HG03442 (cell line): ENCODE data around the gene KRTCAP3.

ENCODE experiments used
- ATAC-seq: cut with Tn5 transposase; IDR thresholded peaks from one replicate; pipeline ENCODE4 v1.9.1; 2021; ENCODE audit warnings: mild to moderate bottlenecking, moderate library complexity; ENCODE audit not compliant: unreplicated experiment

The KRTCAP3 gene

DNA sequence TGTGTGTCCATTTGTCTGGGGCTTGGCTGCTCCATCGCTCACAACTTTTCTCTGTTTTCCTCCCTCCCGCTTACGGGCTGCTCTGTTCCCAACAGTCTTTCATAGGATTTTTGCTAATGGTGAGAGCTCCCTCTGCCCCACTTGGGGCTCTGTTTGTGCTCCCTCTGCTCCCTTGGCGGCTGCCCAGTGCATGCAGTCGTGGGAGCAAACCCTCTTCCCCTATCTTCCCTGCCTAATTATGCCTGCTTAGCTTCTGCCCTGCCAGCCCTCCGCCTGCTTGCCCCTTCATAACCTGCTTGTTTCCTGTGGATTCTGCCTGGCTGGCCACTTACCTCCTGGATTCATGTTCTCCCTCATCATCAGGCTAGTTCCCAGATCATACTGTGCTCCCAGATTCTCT is 6.6 kb upstream of the KRTCAP3 start:
- ATAC-seq = no peak

GRCh38 chr2:27441226-27441926 is 805 bp upstream of the KRTCAP3 start:
- ATAC-seq = no peak

DNA sequence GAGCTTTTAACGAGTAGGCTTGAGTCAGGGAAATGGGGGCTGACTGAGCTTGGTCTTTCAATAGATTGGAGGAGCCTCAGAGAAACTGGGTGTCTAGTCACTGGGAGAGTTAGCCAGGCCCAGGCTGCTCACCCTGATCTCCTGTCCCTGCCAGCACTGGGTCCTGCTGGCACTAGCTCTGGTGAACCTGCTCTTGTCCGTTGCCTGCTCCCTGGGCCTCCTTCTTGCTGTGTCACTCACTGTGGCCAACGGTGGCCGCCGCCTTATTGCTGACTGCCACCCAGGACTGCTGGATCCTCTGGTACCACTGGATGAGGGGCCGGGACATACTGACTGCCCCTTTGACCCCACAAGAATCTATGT is 720 bp downstream of the KRTCAP3 start:
- no peak for ATAC-seq

DNA sequence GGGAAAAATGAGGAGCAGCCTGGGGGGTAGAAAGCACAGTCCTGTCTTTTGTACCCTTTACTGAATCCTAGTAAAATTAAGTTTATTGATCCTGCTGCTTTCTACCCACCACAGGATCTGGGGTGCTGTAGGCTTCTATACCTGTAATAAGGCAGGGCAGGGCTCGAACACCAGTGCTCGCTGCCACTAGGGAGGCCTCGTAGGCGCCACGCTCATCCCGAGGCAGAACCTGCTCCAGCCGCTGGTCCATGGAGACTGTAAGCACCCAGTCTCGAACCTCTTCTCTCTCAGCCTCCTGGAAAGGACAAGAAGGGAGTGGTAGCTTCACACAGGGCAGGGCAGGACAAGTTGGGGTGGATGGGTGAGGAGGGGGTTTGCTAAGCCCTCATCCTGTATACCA is 3.0 kb downstream of the KRTCAP3 start:
- no peak for ATAC-seq

DNA sequence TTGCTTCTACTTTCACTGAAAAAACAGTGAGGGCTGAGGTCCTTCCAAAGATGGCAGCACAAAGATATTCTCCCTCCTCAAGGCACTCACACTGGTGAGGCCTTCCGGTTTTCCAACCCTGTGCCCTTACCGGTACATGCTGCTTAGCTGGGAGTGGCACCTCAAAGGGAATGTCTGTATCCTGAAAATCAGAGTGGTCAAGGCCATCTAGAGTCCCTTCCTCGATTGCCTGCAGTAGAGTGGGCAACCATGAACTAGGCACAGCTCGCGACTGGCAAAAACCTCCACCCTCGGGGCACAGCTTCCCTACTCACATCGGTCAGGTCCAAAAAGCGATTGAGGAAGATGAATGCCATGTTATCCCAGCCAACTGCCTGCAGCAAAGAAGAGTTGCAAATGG is 3.4 kb downstream of the KRTCAP3 start:
- no peak for ATAC-seq

GRCh38 chr2:27446057-27446456 is 3.9 kb downstream of the KRTCAP3 start:
- no peak for ATAC-seq

GRCh38 chr2:27448381-27448780 is 6.2 kb downstream of the KRTCAP3 start:
- ATAC-seq = no peak

GRCh38 chr2:27451095-27451494 is 8.9 kb downstream of the KRTCAP3 start:
- ATAC-seq = no peak

DNA sequence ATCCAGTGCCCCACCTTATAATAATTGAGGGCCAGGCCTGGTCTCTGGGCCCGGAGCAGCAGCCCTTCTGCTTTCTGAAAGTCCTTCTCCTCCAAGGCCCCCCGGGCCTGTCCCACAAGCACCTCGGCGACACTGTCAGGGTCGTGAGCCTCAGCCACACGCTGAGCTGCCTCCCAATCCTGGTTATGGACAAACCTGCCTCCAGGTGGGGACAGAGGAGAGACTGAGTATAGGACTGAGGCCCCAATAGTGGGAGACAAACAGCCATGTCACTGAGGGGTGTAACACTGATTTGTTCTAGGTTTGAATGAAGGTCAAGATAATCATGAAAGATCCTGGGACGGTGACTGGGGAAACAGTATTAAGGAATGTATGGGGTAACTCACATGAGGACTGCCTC is 11.8 kb downstream of the KRTCAP3 start:
- ATAC-seq = no peak

DNA sequence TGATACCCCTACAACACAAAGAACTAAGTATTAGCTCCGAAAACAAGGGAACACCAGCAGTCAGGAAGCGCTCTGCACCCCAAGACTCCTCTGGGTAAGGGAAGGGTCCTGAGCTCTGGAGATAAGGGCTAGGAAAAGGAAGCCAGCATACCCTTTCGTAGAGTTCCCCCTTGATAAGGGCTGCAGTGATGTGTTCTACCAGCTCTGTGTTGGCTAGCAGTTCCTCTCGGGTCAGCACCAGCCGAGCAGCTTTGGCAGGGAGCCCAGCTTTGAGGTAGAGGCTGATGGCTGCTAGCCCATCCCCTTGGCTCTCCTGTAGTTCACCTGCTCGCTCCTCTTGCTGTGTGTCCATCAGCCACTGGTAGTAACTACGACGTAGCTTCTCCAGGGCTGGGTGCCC is 18.9 kb downstream of the KRTCAP3 start:
- no peak for ATAC-seq

DNA sequence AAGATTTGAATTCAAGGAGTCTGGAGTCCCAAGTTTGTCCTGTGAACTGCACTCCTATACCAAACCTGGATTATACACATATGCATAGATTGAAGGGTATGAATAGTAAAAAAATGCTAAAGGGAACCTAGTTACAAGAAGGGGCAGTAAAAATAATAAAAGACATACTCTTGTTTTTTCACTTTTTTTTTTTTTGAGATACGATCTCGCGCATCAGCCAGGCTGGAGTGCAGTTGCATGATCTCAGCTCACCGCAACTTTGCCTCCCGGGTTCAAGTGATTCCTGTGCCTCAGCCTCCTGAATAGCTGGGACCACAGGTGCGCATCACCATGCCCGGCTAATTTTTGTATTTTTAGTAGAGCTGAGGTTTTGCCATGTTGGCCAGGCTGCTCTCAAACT is 22.3 kb downstream of the KRTCAP3 start:
- ATAC-seq = no peak

DNA sequence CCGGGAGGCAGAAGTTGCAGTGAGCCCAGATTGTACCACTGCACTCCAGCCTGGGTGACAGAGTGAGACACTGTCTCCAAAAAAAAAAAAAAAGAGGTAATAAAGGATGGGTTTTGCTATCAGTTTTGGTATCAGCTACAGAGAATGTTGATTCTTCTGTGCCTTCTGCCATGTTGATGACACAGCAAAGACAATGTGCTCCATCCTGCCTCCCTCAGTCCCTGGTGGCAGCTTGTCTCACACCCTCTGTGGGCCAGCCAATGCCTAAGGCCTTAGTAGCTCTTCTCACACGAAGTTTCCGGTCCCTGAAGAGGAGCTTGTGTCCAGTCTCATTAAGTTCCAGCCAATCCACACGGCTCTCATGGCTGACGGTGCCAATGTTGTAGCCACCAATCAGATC is 29.8 kb downstream of the KRTCAP3 start:
- no peak for ATAC-seq

DNA sequence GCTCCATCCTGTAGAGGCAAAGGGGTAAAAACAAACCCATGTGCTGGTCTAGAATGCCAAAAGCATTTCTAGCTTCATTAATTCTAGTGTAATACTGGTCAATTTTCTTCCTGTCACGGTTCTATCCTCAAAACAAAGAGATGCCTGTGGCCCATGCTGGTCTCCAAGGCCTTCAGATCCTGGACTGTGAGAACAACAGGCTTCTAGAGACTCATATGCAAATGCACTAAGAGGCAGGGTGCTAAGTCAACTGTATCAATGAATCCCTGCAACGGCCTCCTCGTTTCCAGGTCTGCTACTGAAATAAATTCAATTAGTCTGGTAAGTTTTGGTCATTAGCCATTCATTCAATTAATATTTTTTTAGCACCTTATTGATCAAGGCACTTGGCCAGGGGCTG is 43.3 kb downstream of the KRTCAP3 start:
- no peak for ATAC-seq

DNA sequence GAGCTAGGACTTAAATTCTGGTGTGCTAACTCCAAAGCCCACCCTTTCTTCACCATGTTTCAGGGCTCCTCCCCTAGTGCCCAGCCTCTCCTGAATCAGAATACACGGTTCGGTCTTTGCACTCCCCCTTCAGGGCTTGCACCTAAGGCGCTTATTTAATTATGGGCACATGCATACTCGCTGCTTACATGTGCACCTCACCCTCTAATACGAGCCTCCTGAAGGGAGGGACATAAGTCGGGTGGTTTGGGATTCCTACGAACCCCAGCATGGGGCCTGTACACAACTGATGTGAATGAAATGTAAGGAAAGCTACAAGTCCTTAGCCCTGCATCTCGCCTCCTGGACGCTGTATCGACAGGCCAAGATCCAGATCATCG is 46.9 kb downstream of the KRTCAP3 start:
- no peak for ATAC-seq

DNA sequence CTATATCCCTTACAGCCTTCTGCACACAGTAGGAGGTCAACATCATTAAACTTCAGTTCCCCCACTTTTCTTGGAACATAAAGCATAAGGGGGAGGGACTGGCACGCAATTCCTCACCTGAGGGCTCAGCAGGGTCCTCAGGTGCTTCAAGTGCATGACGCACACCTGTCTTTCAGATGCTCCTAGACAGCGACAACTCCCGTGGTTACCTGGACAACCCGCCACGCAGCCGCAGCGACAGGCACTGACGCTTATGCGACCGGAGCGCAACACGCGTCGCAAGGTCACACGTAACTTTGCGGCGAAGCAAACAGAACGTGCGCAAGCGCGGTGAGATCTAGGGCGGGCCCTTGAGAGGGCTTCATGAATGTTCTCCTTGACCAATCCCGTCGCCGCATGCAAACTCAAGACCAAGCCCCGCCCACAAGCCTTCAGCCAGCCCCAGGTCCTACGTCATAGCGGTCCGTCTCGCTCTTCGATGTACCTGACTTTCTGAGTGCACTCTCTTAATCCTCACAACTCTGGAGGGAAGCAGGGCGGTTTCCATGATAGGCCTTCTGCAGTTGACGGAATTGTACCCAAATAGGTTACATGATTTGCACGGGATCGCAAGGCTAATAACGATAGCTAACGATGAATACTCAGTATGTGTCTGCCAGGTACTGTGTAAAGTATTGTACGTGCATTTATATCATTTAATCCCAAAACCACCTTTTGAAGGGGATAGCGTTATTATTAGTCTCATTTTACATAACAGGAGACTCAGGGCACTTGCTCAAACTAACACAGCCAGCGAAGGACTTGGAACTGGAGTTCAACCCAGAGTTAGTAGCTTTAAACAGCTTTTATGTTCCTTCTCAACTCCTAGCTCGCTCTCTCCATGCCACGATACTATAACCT is 47.6 kb downstream of the KRTCAP3 start, which contains the start of gene IFT172:
Gene IFT172 (minus strand): TSS at position 246 of the 900 bp plus-strand sequence. CDS start 90 bp downstream, at position 156.
- ATAC-seq = peak; percentile 95

- no peak for ATAC-seq
Measured at GRCh38 chr2:27492557-27492956, 50.4 kb downstream of the KRTCAP3 start.

DNA sequence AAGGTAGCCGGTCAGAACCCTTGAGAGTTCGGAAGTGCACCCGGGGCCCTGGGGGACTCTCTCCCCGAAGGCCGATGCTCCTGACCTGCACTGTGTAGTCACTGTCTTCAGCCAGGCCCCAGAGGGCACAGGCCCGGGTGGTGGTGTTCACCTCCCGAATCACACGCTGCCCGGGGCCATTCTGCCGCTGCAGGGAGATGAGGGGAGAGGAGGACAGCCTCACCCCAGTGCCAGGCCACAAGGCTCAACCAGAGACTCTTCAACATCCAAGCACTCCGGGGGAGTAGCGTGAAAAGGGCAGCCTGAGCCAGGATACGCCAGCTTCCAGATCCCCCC is 51.7 kb downstream of the KRTCAP3 start:
- no peak for ATAC-seq
